Thyroid gland (tissue), 4 donors: ENCODE measurements around the gene CPA3. TPM values are rescaled to one million over a fixed set of nuclear protein-coding genes. Genes with fewer than 3 reads are reported as not detected.

Experiments used
- DNase-seq, 2 donors: peaks; one replicate each; pipeline ENCODE4 v3.0.0-alpha.2; 2019
- H3K27ac ChIP-seq, 3 donors: fragments of 200-600 bp; sonication (generic); 1 replicate in 2 of 3; 2 replicates in 1 of 3; pipeline ENCODE4 v1.5.1; 2016 to 2019; ENCODE audit warnings: mild to moderate bottlenecking in 1 of 3, moderate library complexity in 1 of 3
- H3K27me3 ChIP-seq: fragments of 200-600 bp; sonication (generic); one replicate; pipeline ENCODE4 v1.5.1; 2019
- H3K36me3 ChIP-seq, 2 donors: fragments of 200-600 bp; sonication (generic); one replicate each; pipeline ENCODE4 v1.5.1; 2016 to 2019
- H3K4me1 ChIP-seq, 2 donors: fragments of 200-600 bp; sonication (generic); one replicate each; pipeline ENCODE4 v1.5.1; 2017 to 2019
- H3K4me3 ChIP-seq, 3 donors: fragments of 200-600 bp; sonication (generic); replicated peaks in 1 of 3; 1 replicate in 2 of 3; 2 replicates in 1 of 3; pipeline ENCODE4 v1.5.1; 2016; ENCODE audit warnings: mild to moderate bottlenecking in 1 of 3
- H3K9me3 ChIP-seq: fragments of 200-600 bp; sonication (generic); one replicate; pipeline ENCODE4 v1.5.1; 2017
- CTCF ChIP-seq, 6 experiments: fragments of 200-600 bp in 3 of 6; fragments of 450-650 bp in 3 of 6; sonication (generic) in 3 of 6; IDR thresholded peaks; one replicate each; pipeline ENCODE4 v1.5.1; 2016 to 2019; ENCODE audit warnings: antibody characterized with exemption in 6 of 6, mild to moderate bottlenecking in 2 of 6, inconsistent platforms in 1 of 6, moderate library complexity in 1 of 6
- POLR2A ChIP-seq, 2 donors: fragments of 450-650 bp; IDR thresholded peaks; one replicate each; pipeline ENCODE4 v1.6.1; 2017; ENCODE audit warnings: antibody characterized with exemption in 2 of 2, mild to moderate bottlenecking in 2 of 2, moderate library complexity in 1 of 2
- WGBS, 2 donors: methylation state at CpG; one replicate each; pipeline ENCODE4 v1.1.5; 2017; 5-methylcytosine and 5-hydroxymethylcytosine counted together
- intact Hi-C: fragments of 100-400 bp; cut with DNase I; formaldehyde crosslinking; loops from one replicate; pipeline ENCODE4 v1.15.1; 2023
- total RNA-seq, 4 donors: library from RNA; depleted of rRNA; stranded (reverse); fragments of >200 nt; gene quantifications; one replicate each; pipeline ENCODE4 v1.2.3, GENCODE V29; 2016

Gene CPA3
- total RNA-seq, 4 donors from 2014 or later, result 0.38 to 4.6 (median 0.56) TPM

- Histone ChIP-seq H3K4me1 (no peaks in the 10 kb centered on the region), H3K27ac (no peak overlapping the region), H3K4me3 (no peak overlapping the region), H3K27me3 (no peaks in the 10 kb centered on the region), H3K36me3 (no peaks in the 10 kb centered on the region), H3K9me3 (no peaks in the 10 kb centered on the region)
- intact Hi-C loops, result no loop called here
- TF ChIP-seq CTCF (IDR thresholded peaks at IDR 0.05) (no peak), POLR2A (IDR thresholded peaks at IDR 0.05) (no peak)
- WGBS, 2 donors, result 89 to 93% methylated on average over 1 of the region's 1 CpG
- no peak for DNase-seq
These were observed 16.7 kb upstream of the CPA3 start for GRCh38 chr3:148848410-148848809.

- intact Hi-C loops, result no loop called here
- TF ChIP-seq CTCF (IDR thresholded peaks at IDR 0.05) (no peak), POLR2A (IDR thresholded peaks at IDR 0.05) (no peak)
- no peaks in the 10 kb centered on the region for H3K36me3 ChIP-seq
- no peaks in the 10 kb centered on the region for H3K4me1 ChIP-seq
- H3K27me3 ChIP-seq, result no peaks in the 10 kb centered on the region
- DNase-seq, result no peak
- H3K4me3 ChIP-seq, result no peak overlapping the region
- no peaks in the 10 kb centered on the region for H3K9me3 ChIP-seq
- WGBS, 2 donors, result 66 to 67% methylated on average over 7 of the region's 7 CpGs
- no peak overlapping the region for H3K27ac ChIP-seq
These were observed 12.7 kb upstream of the CPA3 start for GRCh38 chr3:148852271-148852992.

- H3K9me3 ChIP-seq, result no peaks in the 10 kb centered on the region
- WGBS, 2 donors, result 90 to 91% methylated on average over 2 of the region's 2 CpGs
- no peak for TF ChIP-seq POLR2A (IDR thresholded peaks at IDR 0.05)
- no peak for TF ChIP-seq CTCF (IDR thresholded peaks at IDR 0.05)
- no peaks in the 10 kb centered on the region for H3K36me3 ChIP-seq
- no peak overlapping the region for H3K4me3 ChIP-seq
- H3K4me1 ChIP-seq, result no peaks in the 10 kb centered on the region
- intact Hi-C loops, result no loop called here
- no peak for DNase-seq
- no peaks in the 10 kb centered on the region for H3K27me3 ChIP-seq
- no peak overlapping the region for H3K27ac ChIP-seq
These were observed 12.0 kb upstream of the CPA3 start for GRCh38 chr3:148853076-148853475.

- H3K27ac ChIP-seq, result no peak overlapping the region
- TF ChIP-seq CTCF (IDR thresholded peaks at IDR 0.05) (no peak), POLR2A (IDR thresholded peaks at IDR 0.05) (no peak)
These were observed 11.0 kb upstream of the CPA3 start for GRCh38 chr3:148854061-148854460.

GRCh38 chr3:148856384-148856783, 8.7 kb upstream of the CPA3 start:
- TF ChIP-seq POLR2A (IDR thresholded peaks at IDR 0.05) (no peak), CTCF (IDR thresholded peaks at IDR 0.05) (no peak)
- H3K36me3 ChIP-seq, result no peaks in the 10 kb centered on the region
- no peak overlapping the region for H3K27ac ChIP-seq
- no peak overlapping the region for H3K4me3 ChIP-seq
- no peak for DNase-seq
- no peaks in the 10 kb centered on the region for H3K4me1 ChIP-seq
- no peaks in the 10 kb centered on the region for H3K27me3 ChIP-seq
- no peaks in the 10 kb centered on the region for H3K9me3 ChIP-seq
- intact Hi-C loops, result loop anchor here (5.0 kb wide), 1 partner anchor 76 kb away; no protein-coding TSS in a partner anchor
- 83 to 85% methylated on average over 3 of the region's 3 CpGs for WGBS, 2 donors

More at GRCh38 chr3:148854061-148854460, 11.0 kb upstream of the CPA3 start:
- H3K36me3 ChIP-seq, result no peaks in the 10 kb centered on the region
- no peaks in the 10 kb centered on the region for H3K27me3 ChIP-seq
- no peaks in the 10 kb centered on the region for H3K4me1 ChIP-seq
- no peak for DNase-seq
- no peaks in the 10 kb centered on the region for H3K9me3 ChIP-seq
- H3K4me3 ChIP-seq, result no peak overlapping the region
- intact Hi-C loops, result no loop called here
